ENCODE data around the gene KRT4.

GRCh38 chr12:52839436-52840105 lies 25.7 kb upstream of the KRT4 start:
- TF ChIP-seq CTCF (IDR thresholded peaks at IDR 0.05) (no peak), POLR2A (IDR thresholded peaks at IDR 0.05) (no peak)

Data from adrenal gland (tissue), 5 donors.